Parathyroid adenoma (tissue), 2 donors: Measurements from ENCODE around the gene NFIX.

Experiments
- H2AFZ ChIP-seq: fragments of 300-600 bp; sonication (generic); one replicate; pipeline ENCODE4 v1.7.0; 2017; ENCODE audit warnings: antibody characterized with exemption, mild to moderate bottlenecking
- H3K27ac ChIP-seq: fragments of 300-600 bp; sonication (generic); one replicate; pipeline ENCODE4 v1.7.0; 2017
- H3K27me3 ChIP-seq: fragments of 300-600 bp; sonication (generic); one replicate; pipeline ENCODE4 v1.7.0; 2017; ENCODE audit warnings: low read length; ENCODE audit not compliant: control insufficient read depth, insufficient read depth
- H3K36me3 ChIP-seq: fragments of 300-600 bp; sonication (generic); one replicate; pipeline ENCODE4 v1.7.0; 2017; ENCODE audit warnings: low read length; ENCODE audit not compliant: control insufficient read depth, insufficient read depth
- H3K4me1 ChIP-seq: fragments of 300-600 bp; sonication (generic); one replicate; pipeline ENCODE4 v1.7.0; 2017; ENCODE audit warnings: control low read depth
- H3K4me2 ChIP-seq: fragments of 300-600 bp; sonication (generic); one replicate; pipeline ENCODE4 v1.7.0; 2017; ENCODE audit warnings: low read length
- H3K4me3 ChIP-seq: fragments of 300-600 bp; sonication (generic); one replicate; pipeline ENCODE4 v1.7.0; 2017; ENCODE audit warnings: low read depth, low read length
- H3K79me2 ChIP-seq: fragments of 300-600 bp; sonication (generic); one replicate; pipeline ENCODE4 v1.7.0; 2017; ENCODE audit warnings: control low read depth
- H3K9ac ChIP-seq: fragments of 300-600 bp; sonication (generic); one replicate; pipeline ENCODE4 v1.7.0; 2017; ENCODE audit warnings: mild to moderate bottlenecking
- H3K9me3 ChIP-seq: fragments of 300-600 bp; sonication (generic); one replicate; pipeline ENCODE4 v1.7.0; 2017; ENCODE audit warnings: low read length; ENCODE audit not compliant: control insufficient read depth
- TF ChIP-seq, protein P1 (sequence below): fragments of 300-600 bp; sonication (generic); IDR thresholded peaks from one replicate; pipeline ENCODE4 v1.7.0; 2017; ENCODE audit warnings: antibody characterized with exemption, mild to moderate bottlenecking
- donor health status: primary hyperparathyroidism.

NFIX gene

DNA sequence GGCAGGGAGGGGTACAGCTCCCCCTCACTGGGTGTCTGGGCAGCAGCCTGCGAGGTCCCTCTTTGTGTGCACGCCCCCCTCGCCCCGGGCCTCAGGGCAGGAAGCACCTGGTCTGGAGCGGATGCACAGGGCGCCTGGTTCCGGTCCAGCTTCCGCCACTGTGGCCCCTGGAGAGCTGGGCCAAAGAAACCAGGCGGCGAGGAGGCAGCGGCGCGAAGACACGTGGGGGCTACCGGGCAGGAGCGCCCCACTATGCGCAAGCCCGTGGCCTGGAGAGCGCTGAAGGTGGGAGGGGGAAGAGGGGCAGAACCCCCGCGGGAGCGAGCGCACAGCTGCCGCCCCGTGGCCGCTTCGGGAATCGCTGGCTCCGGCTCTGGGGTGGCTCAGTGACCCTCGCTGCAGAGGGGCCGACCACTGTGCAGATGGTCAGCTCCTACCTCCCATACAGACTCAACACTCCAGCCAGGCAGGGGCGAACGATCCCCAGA lies 109.1 kb downstream of the NFIX start:
- Histone ChIP-seq H3K36me3 (no peaks in the 10 kb centered on the region), H3K4me3 (no peak overlapping the region), H3K9me3 (no peaks in the 10 kb centered on the region), H3K79me2 (no peaks in the 10 kb centered on the region), H3K9ac (no peak overlapping the region), H2AFZ (no peak overlapping the region), H3K4me2 (no peak overlapping the region), H3K27me3 (no peaks in the 10 kb centered on the region), H3K27ac (no peak overlapping the region), H3K4me1 (peaks cover 9% of the 10 kb centered on the region)
- TF ChIP-seq, protein P1, sequence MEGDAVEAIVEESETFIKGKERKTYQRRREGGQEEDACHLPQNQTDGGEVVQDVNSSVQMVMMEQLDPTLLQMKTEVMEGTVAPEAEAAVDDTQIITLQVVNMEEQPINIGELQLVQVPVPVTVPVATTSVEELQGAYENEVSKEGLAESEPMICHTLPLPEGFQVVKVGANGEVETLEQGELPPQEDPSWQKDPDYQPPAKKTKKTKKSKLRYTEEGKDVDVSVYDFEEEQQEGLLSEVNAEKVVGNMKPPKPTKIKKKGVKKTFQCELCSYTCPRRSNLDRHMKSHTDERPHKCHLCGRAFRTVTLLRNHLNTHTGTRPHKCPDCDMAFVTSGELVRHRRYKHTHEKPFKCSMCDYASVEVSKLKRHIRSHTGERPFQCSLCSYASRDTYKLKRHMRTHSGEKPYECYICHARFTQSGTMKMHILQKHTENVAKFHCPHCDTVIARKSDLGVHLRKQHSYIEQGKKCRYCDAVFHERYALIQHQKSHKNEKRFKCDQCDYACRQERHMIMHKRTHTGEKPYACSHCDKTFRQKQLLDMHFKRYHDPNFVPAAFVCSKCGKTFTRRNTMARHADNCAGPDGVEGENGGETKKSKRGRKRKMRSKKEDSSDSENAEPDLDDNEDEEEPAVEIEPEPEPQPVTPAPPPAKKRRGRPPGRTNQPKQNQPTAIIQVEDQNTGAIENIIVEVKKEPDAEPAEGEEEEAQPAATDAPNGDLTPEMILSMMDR, result peak; percentile 32

DNA sequence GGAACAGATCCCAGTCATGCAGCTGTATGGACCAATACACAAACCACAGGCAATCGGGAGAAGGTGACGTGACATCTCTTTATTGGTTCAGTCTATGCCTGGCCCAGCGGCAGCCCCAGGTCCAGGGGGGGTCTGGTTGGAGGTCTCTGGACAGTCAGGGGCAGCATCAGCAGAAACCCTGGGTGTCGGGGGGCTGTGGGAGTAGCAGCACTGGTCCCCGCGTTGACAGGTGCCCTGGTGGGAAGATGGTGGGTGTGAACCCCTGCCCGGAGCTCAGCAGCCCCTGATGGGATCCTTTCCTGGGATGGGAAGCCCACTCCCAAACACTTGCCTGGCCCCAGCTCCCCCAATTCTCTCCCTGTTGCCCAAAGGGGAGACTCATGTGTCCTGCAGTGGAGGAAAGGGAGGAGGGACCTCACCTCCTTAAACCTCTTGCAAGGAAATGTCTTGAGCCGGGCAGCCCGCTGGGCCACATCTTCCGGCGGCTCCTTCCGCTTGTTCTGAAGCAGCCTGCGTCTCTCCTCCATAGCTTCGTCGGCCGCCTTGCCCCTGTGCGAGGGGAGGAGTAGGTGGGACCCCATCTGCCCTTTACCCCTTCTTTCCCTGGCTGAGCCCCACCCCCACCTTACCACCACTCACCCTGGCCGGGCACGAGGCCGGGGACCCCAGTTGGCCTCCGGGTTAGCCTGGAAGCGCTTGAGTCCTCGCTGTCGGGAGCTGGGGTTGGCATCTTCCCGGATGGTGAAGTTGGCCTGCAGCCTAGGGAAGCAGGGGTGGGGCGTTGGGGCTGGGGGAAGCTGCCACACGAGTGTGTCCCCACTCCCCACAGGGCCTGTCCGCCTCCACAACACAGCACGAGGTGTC lies 109.8 kb downstream of the NFIX start:
- H3K27ac ChIP-seq, result no peak overlapping the region

DNA sequence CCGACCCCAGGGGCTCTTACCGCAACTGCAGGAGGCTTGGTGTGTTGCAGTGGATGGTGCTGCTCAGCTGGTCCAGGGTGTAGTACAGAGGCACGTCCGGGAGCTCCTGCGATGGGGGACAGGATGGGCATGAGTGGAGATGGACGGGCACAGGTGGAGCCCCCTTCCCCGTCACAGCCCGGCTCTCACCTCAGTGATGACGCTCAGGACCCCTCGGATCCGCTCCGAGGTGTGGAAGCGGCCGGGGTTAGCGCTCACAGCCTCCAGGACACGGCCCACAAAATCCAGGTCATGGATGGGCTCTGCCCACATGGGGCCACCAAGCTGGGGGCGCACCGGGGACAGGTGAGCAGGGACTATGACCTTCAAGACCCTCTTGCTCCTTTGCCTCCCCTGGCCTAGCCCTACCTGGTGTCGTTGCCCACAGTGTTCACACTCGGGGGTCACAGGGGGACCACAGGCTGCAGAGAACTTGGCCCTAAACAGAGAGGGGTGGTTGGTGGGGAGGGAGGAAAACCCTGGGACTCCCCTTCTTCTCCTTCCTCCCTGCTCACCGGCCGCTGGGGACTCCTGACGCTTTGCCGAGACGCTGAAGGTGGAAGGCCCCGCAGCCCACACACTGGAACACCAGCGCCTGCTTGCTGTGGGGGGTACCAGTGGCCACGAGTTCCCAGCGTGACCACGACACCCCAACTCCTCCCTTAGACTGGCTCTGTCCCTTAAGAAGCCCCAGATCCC lies 114.3 kb downstream of the NFIX start:
- no peak overlapping the region for H2AFZ ChIP-seq
- H3K9me3 ChIP-seq, result no peaks in the 10 kb centered on the region
- H3K9ac ChIP-seq, result no peak overlapping the region
- H3K4me1 ChIP-seq, result no peaks in the 10 kb centered on the region
- no peaks in the 10 kb centered on the region for H3K36me3 ChIP-seq
- H3K27me3 ChIP-seq, result no peaks in the 10 kb centered on the region
- no peaks in the 10 kb centered on the region for H3K79me2 ChIP-seq
- no peak overlapping the region for H3K4me2 ChIP-seq
- H3K27ac ChIP-seq, result no peak overlapping the region
- TF ChIP-seq, protein P1, result no peak
- H3K4me3 ChIP-seq, result no peak overlapping the region

More for the DNA sequence above, 109.8 kb downstream of the NFIX start:
- H3K9ac ChIP-seq, result no peak overlapping the region
- peaks cover 9% of the 10 kb centered on the region for H3K4me1 ChIP-seq
- no peaks in the 10 kb centered on the region for H3K79me2 ChIP-seq
- H3K36me3 ChIP-seq, result no peaks in the 10 kb centered on the region
- H3K4me3 ChIP-seq, result no peak overlapping the region
- TF ChIP-seq, protein P1, result no peak
- no peak overlapping the region for H3K4me2 ChIP-seq
- H3K9me3 ChIP-seq, result no peaks in the 10 kb centered on the region
- H2AFZ ChIP-seq, result no peak overlapping the region
- no peaks in the 10 kb centered on the region for H3K27me3 ChIP-seq

DNA sequence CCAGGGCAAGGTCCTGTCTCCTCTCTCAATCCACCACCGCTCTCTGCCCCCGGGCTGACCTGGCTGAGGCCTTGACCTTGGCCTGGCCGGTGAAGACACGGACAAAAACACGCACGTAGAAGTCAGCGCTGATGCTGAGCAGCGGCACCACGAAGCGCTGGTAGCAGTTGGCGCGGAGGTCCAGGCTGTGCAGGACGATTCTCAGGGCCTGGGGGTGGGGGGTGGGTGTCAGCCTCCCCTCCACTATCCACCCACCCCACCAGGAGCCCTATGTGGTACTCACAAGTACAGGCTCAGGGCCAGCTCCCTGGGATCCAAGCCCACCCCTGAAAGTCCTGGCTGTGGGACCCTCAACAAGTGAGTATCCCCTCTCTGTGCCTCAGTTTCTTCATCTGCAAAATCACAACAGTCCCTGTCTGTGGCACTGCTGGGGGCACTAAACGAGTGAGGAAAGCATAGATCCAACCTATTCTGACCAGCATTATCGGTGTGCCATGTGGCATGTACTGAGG lies 114.9 kb downstream of the NFIX start:
- Histone ChIP-seq H2AFZ (no peak overlapping the region), H3K27ac (no peak overlapping the region), H3K36me3 (no peaks in the 10 kb centered on the region), H3K4me2 (no peak overlapping the region), H3K4me3 (no peak overlapping the region), H3K9me3 (no peaks in the 10 kb centered on the region), H3K9ac (no peak overlapping the region), H3K79me2 (no peaks in the 10 kb centered on the region), H3K4me1 (no peaks in the 10 kb centered on the region), H3K27me3 (no peaks in the 10 kb centered on the region)
- TF ChIP-seq, protein P1, result no peak
